NCI-H446 (cell line): ENCODE results near the gene GAS7.

Source experiments
- DNase-seq, 2 experiments: peaks; one replicate each; lab custom pipeline; 2025; lab: John Stamatoyannopoulos, UW

Gene GAS7

GRCh38 chr17:10050597-10051101 lies 147.8 kb downstream of the GAS7 start:
- DNase-seq, result no peak

- DNase-seq, result no peak
Observed at GRCh38 chr17:10048629-10049350, 149.6 kb downstream of the GAS7 start.

DNA sequence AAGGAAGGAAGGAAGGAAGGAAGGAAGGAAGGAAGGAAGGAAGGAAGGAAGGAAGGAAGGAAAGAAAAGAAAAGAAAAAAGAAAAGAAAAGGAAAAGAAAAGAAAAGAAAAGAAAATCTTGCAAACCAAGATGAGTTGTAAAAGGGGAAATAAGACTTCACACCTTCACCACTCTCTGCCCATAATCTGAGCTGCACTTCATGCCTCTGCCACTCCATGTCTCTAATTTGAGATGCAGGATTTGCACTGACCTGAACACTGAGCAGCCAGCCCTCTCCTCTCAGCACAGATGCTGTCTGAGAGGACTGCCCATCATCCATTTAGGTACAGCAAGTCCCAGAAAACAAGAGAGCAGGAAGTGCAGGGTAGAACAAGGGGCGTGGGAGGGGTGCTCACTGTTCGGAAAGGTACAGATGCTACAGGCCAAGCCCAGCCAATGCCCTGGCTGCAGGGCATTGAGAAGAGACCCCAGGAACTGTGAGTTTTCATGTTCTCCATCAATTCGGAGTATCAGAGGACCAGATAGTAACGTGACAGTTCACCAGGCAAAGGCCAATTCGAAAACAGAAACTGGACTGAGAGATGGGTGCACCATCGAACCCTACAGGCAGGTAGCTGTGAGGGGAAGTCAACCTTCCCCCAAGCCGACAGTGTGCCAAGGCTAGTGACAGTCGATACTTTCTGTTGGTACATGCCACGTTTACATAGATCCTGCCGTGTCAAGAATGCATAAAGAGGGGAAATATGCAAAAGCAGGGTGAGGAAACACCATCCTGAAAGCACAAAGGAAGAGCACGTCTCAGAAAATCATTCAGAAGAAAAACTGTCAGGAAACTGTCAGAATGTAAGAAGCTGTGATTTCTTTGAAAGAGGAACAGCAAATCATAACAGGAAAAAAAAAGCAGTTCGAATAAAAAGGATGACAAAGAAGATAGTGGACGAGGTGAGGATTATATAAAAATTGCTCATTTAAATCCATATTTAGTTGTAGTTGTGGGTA lies 151.3 kb downstream of the GAS7 start:
- no peak for DNase-seq

- DNase-seq, result no peak
Observed at GRCh38 chr17:10045871-10046658, 152.3 kb downstream of the GAS7 start.

- DNase-seq, result no peak
Observed at GRCh38 chr17:10042589-10043244, 155.7 kb downstream of the GAS7 start.

DNA sequence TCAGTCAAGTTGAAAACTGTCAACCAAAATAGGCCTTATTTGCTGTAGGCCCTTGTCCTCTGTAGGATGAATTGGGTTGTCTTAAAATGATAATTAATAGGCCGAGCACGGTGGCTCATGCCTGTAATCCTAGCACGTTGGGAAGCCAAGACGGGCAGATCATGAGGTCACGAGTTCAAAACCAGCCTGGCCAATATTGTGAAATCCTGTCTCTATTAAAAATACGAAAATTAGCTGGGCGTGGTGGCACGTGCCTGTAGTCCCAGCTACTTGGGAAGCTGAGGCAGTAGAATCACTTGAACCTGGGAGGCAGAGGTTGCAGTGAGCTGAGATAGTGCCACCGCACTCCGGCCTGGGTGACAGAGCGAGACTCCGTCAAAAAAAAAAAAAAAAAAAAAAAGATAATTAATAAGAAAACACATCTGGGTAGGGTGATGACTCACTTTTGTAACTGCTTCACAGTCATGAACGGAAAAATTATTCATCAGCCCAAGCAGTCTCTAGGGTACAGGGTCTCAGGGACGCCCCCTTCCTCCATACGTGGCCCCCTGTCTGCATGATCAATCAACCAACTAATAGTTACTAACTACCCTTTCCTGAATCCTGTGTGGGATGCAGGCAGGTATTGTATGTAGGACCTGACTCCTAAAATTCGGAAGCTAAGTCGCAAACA lies 156.4 kb downstream of the GAS7 start:
- no peak for DNase-seq

GRCh38 chr17:10041287-10041612 lies 157.2 kb downstream of the GAS7 start:
- no peak for DNase-seq

DNA sequence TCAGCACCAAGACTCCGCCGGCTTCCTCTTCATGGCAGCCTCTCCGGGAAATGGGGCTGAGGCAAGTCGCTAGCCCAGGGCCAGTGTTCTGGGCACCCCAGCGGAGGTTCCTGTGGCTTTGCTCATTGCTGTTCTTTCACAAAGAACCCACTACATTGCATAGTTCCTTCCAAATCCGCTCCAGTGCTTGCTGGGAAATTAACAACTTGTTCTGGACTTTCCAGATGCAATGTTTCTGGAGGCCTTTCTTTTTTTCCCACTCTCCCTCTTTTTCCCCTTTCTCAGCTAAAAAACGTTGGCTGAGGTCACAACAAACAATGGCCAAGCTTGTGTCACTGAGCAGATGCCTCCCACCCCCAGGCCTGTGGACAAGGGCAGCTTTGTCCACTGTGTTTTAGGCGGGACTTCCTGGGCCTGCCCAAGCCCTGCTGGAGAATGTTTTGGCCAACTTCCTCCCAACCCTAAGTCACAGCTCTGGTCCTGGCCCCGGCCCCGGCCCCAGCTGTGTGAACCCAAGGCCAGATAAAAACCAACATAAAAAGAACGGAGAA lies 161.8 kb downstream of the GAS7 start:
- no peak for DNase-seq

DNA sequence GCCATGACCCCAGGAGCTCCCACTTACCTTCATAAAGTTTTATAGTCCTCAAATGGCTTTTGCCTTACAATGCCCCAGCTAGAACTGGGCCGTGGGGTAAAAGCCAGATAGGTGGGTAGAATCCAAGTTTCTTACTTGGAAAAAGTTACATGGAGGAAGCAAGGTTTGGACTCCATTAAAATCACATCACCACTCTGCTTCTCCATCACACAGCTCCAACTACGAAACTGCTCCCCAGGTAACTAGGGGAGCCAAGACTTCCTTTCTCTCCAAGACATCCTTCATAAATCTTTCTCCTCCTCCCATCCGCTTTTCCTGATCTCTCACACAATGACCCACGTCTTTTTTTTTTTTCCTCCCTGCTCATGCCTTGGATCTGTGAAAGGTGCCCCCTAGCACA lies 162.5 kb downstream of the GAS7 start:
- no peak for DNase-seq

DNA sequence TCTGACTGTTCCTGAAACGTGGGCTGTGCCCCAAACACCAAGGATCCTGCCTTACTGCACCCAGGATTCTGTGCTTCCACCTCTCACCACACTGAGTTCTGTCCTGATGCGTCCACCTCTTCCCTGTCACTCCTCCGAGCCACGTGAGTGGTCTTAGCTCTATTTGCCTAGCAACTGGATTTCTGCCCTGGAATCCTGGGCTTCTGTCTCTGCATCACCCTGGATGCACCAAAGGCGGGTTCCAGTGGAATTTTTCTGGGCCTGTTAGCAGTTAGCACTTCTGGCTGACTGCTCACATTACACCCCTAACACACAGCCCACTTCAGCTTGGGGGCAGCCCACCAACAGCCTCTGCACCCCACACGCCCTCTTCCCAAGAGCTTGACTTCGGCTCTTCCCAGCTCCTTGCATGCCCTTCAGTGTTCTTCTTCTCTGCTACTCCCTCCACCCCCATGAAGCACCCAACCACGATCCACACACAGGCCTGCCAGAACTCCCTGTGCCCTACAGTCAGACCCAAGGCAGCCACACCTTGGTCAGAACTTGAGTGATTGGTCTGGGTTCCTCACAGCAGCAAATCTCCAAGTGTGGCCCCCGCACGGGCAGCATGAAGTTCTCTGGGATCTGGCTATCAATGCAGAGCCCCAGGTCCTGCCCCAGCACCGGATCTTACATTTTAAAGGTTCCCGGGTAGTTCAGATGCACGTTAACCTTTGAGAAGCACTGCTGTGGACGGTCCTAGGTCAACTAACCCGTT lies 163.5 kb downstream of the GAS7 start:
- no peak for DNase-seq

DNA sequence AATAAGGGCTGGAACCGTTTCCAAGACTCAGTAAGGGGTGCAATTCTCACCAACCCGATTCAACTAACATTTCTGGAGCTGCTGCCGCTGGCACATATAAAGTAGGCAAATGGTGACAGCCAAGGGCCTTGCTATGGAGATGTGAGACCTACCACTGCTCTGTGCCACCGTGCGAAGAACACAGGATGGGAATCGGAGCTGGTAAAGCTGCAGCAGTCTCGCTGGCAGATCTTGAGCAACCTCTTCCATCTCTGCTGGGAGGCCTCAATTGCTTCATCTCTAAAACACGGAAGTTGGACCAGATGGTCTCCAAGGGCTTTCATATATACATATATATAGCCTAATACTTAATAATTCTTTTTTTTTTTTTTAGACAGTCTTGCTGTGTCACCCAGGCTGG lies 164.4 kb downstream of the GAS7 start:
- no peak for DNase-seq

GRCh38 chr17:10033449-10033848 lies 165.0 kb downstream of the GAS7 start:
- no peak for DNase-seq

DNA sequence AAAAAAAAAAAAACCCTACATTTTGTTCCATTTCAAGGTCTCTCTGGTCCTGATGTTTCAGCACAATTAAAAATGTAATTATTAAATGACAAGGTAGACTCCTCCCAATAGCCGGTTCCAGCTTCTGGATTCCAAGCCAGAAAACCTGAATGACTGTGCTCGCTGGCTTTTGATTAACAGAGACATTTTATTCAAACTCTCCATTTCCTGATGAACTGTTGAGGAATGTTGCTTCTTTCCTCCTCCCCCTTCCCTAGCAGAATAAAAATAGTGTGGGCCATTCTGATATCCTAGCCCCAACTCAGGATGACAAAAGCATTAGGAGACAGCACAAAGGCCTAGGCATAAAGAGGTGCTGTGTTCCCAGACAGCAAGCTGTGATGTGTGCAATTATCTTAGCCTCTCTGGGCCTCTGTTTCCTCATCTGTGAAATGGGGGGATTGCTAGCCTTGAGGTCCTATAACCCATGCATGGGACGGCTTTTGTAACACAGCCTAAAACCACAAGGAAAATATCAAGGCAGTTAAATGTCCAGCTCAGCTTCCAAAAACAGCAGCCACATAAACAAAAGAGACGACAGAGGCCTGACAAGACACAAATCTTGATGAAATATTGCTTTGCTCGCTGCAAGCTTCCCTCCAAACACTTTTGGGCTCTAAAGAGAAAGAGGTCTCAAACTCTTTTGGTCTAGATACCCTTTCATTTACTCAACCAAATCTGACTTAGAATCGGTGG lies 166.1 kb downstream of the GAS7 start:
- DNase-seq, result no peak

- DNase-seq, result no peak
Observed at GRCh38 chr17:10031606-10032005, 166.8 kb downstream of the GAS7 start.

DNA sequence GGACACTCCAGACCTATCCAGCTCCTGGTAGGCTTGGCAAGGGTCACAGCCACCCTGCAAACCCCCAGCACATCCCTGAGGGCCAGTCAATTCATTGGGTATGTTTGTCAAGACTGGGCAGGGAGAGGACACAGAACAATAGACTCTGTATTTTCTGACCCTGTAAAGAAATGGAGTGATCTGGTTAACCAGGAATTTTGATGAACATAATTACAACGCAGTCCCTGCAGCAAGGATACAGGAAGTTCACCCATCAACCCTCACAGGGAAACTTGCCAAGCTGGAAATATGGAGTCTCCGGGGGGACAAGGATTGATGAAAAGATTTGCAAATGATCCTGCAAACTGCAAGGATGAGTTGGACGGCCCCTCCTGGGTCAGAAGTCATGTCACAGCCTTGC lies 167.3 kb downstream of the GAS7 start:
- DNase-seq, result no peak

- DNase-seq, result no peak
Observed at GRCh38 chr17:10029129-10029528, 169.3 kb downstream of the GAS7 start.

- DNase-seq, result no peak
Observed at GRCh38 chr17:10025976-10026901, 172.2 kb downstream of the GAS7 start.

- no peak for DNase-seq
Observed at GRCh38 chr17:10025224-10025623, 173.2 kb downstream of the GAS7 start.
